Islet of Langerhans (tissue), 1 donor: ENCODE measurements around the gene HOXA2.

ENCODE experiments used
- FAIRE-seq: peaks from one replicate; lab custom pipeline; 2011; peaks lifted over from hg19 to GRCh38; lab: Jason Lieb, UNC

Gene HOXA2

GRCh38 chr7:27111751-27112277 is 9.3 kb upstream of the HOXA2 start:
- no peak for FAIRE-seq

DNA sequence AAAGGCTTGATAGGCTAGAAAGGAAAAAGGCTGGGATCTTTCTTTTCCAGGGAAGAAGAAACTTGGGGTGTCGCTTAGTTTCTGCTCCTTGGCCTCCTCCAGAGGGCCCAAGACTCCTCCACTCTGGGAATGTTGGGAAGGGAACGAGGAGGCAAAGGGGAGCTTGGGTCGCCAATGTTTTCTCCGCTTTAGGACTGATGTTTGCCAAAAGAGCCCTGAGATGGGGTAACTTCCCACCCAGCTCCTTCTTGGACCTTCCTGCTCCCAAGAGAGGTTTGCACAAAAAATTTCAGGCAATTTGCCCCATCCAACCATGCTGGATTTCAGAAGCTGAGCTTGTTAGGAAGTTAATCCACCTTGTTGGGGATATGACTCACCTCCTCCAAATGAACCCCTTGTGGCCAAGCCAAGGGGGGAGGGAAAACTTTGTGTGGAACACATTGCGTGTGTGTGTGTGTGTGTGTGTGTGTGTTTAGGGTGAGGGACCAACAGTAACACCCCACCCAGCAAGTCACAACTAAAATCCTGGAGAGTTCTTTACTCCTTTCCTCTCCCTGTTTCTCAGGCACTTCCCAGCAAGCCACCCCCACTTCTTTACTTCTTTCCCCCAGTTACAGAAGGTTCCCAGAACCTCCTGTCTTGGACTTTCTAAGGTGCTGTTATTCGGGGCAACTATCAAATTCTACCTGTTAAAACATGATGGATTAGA is 8.7 kb upstream of the HOXA2 start:
- no peak for FAIRE-seq

DNA sequence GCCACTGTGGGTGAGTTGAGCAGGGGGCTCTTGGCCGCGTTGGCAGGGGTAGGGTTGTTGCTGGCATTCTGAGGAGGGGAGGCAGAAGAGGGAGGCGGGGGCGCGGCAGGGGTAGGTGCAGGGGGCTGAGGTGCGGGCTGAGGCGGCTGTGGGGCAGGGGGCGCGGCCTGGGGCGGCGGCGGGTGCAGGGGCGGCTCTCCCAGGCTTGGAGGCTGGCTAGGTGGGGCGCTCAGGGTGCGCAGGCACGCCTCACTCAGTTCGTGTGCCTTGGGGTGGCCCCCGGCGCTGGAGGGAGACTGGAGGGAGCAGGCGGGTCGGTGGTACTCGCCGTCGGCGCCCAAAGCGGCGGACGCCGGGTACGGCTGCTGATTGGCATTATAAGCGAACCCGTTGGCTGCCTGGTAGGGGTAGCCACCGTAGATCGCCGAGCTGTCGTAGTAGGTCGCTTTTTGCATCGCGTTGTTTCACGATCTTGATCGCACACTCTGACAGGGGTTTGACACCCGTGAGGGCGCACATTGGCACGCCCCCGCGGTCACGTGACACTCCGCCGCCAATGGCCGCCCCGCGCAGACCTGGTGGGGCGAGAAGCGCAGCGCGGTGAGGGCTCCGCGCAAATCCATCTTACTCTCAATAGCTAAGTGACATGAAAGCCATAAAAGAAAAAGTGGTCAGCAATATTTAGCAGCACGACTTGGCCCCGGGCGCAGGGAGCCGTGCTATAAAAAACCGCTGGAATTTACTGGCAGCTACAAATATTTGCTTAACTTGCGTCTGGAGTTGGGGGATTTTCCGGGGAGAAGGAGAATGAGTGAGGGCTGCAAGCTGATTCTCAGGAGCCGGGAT is 7.9 kb upstream of the HOXA2 start:
- no peak for FAIRE-seq

- no peak for FAIRE-seq
Measured at GRCh38 chr7:27109466-27110185, 7.1 kb upstream of the HOXA2 start.

- FAIRE-seq: no peak
Measured at GRCh38 chr7:27108390-27109127, 6.1 kb upstream of the HOXA2 start.

DNA sequence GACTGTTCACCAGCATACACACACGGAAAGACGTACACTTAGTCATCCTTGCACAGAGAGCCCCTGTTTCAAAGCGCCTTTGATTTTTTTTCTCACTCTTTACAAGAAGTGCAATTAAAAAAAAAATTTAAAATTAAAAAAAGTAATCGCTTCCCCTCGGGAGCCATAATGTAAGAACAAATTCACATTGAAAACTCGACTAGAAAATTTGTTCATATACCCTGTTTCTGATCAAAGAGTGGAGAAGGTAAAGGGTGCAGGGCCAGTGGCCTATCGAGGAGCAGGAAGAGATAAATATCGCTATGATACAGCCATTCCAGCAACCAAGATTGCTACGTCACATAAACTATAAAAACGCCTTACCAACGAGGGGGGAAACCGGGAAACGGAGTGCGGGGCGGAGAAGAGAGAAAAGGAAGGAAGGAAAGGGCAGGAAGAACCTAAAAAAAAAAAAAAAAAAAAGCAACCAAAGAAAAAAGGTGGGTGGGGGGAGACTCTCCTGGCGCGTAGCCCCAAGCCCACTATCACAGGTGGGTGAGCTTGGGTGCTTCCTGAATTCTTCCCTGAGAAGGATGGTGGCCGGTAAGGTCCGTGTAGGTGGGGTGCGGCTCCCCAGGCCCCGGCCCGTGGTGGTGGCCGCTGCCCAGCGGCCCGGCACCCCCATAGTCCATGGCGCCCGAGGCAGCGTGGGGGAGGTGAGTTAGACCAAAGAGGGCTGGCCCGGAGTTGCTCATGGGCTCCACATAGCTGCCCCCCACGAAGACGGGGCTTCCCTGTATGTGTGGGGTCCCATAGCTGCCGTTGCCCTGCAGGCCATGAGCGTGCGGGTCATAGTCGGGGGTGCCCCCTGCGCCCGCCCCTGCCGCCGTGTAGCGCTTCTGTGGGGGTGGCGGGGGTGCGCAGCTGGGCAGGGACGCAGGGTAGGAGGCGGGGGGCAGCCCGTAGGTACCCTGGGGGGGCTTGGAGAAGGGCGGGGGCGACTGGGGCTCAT is 5.2 kb upstream of the HOXA2 start:
- no peak for FAIRE-seq

GRCh38 chr7:27106901-27107240 is 4.4 kb upstream of the HOXA2 start:
- FAIRE-seq: no peak

DNA sequence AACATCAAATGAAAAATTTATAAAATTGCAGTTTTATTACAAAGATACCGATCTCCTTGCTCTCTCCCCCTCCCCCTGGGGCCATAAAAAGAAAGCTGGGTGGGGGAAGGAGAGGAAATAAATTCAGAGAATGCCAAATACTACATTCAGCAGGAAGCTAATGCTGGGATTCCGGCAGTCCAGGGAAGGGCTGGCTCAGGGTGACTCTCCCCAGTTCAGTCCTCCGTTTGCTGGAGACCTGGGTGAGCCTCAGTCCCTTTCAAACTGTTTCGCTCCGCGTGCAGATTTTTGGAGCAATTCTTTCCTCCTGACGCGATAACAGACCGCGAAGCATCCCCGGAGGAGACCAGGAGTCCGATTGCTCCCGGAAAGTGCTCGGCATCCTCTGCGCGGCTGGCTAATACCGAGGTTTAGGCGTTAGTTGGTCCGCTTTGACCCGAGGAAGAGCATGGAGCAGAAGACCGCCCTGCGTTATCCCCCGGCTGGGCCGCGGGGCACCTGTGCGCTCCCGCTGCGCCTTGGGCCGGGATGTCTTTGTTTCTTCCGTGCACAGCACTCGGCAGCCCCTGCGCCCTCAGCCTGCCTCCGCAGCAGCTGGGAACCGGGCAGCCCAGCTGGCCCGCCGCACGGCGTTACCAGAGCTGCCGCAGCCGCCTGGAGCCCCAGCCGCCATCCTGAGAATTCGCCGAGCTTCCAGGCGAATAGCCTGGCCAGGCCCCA is 3.9 kb upstream of the HOXA2 start:
- FAIRE-seq: no peak

DNA sequence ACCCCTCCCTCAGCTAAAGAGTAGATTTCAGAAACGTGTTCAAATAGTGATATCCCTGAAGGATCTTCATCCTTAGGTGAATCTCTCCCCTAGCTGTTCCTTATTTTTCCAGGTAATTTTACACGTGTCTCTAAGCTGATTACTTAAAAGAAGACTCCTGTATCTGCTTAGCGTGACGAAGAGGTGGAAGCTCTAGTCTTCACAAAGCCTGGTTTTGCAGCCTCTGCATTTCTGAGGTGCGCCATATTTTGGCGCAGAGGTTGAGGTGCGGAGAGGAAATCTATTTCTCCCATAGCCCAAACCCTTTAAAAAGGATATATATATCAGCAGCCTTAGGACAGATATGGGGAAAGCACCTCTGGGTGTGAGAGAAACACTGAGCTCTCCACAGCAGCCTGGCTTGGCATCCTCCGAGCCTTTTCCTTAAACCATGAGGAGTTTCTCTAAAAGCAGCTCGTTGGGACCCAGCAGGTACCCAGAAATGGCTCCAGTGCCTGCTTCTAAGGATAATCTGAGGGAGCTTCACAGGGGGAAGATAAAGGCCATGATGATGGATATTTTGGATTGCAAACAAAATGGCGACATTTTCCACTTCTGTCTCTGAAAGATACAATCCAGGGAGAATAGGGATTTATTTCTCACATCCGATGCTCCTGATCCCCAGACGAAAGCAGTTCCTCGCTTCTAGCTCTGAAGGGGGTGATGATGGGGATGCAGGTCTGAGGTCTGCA is 3.0 kb upstream of the HOXA2 start:
- FAIRE-seq: no peak

GRCh38 chr7:27104341-27105058 is 2.0 kb upstream of the HOXA2 start:
- no peak for FAIRE-seq

DNA sequence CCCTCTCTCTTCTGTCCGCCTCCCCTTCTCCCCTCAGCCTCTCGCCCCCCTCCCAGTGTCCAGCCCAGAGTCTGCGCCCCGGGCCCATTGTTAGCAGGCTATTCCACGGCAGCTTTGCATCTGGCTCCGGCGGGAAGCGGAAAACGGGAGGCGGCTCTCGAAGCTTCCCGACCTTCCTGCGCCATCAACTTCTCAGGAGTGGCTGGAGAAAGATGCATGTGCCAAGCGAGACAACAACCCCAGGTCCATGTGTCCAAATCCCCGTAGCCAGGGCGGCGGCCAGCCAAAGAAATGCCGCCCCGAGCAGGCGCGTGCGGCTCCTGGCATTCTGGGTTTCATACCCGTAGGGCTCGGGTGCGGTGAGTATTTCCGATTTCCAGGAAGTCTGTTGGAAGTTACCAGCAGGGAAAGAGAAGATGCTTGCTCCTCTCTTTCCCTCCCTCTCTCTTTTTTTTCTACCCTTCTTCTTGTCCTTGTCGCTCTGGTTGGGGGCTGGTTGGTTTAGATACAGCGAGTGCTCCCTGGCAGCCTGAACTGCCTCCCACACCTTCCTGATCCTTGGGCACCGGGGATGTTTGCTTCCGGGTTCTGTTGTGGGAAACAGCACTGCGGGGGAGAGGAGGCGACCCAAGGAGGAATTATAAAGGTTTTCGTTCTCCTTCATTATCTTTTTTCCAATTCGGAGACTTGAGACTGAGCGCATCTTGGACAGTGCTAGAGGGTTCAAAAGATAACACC is 1.2 kb upstream of the HOXA2 start:
- FAIRE-seq: no peak

DNA sequence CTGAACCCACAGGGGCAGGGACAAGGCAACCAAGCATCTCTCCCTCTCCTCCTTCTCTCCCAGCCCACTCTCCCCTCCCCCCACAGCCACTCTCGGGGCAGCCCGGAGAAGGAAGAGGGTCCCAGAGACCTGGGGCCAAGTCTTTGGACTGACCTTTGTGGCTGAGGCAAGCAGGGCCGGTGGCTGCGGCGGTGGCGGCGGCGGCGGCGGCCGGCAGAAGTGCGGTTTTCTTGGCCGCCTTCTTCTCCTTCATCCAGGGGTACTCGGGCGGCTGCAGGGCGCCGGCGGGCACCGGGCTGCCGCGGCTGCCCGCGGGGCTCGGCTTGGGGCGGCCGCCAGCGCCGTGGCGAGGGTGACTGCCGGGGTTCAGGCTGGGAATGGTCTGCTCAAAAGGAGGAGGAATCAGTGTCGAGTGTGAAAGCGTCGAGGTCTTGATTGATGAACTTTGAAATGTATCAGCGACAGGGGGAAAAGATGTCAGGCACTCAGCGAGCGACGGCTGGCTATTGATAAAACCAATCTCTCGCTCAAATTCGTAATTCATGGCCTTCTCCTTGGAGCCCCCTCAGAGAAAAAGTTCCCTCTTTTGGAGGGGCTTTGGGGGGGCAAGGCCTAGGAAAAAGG is 414 bp downstream of the HOXA2 start:
- FAIRE-seq: no peak

- FAIRE-seq: no peak
Measured at GRCh38 chr7:27101171-27101956, 1.1 kb downstream of the HOXA2 start.

- FAIRE-seq: no peak
Measured at GRCh38 chr7:27100694-27101170, 1.8 kb downstream of the HOXA2 start.

- FAIRE-seq: no peak
Measured at GRCh38 chr7:27099453-27100370, 2.8 kb downstream of the HOXA2 start.
